Measurements from ENCODE around the gene COG5. TPM values are rescaled to one million over a fixed set of nuclear protein-coding genes. Genes with fewer than 3 reads are reported as not detected.

COG5 gene
- total and polyA plus RNA-seq, 2 of the 8 experiments (the other 6 are each of a cell fraction or from before 2014, with no cell fraction given), result 10.5 to 28.1 TPM

GRCh38 chr7:107269790-107270189 is 293.9 kb downstream of the COG5 start:
- Histone ChIP-seq H3K4me1 (replicated peaks in 1 of 4; ENCODE audit: control insufficient read depth in 3 of 4, insufficient read depth in 4 of 4, low read length in 3 of 4) (no peaks in the 10 kb centered on the region), H2BK12ac (ENCODE audit: low read depth, low read length) (no peak overlapping the region), H3K56ac (replicated peaks; ENCODE audit: insufficient read length, low read depth, low read length) (no peak overlapping the region), H2AFZ (ENCODE audit: low read length) (no peak overlapping the region), H2BK120ac (replicated peaks; ENCODE audit: low read depth, low read length) (no peak overlapping the region), H3K9ac (replicated peaks in 1 of 4; ENCODE audit: extremely low read depth in 1 of 4, low read depth in 3 of 4, low read length in 3 of 4) (no peak overlapping the region), H2AK5ac (ENCODE audit: low read depth, low read length) (no peak overlapping the region), H2BK15ac (ENCODE audit: low read length) (no peak overlapping the region), H3K14ac (ENCODE audit: insufficient read length) (no peak overlapping the region), H3K4ac (replicated peaks; ENCODE audit: insufficient read length, low read depth, low read length) (no peak overlapping the region), H3K23me2 (ENCODE audit: low read depth, low read length) (no peaks in the 10 kb centered on the region), H3K23ac (ENCODE audit: insufficient read length) (no peak overlapping the region), H3K36me3 (ENCODE audit: control insufficient read depth in 2 of 4, insufficient read depth in 4 of 4, low read length in 3 of 4) (no peaks in the 10 kb centered on the region), H3K4me3 (ENCODE audit: extremely low read depth in 1 of 4, insufficient read depth in 2 of 4, low read depth in 3 of 4, low read length in 4 of 4) (no peak overlapping the region), H3K79me1 (ENCODE audit: low read depth, low read length) (no peaks in the 10 kb centered on the region), H4K91ac (replicated peaks; ENCODE audit: insufficient read length, low read length) (no peak overlapping the region), H3K9me3 (ENCODE audit: insufficient read depth in 2 of 2, low read depth in 1 of 2, low read length in 1 of 2) (no peaks in the 10 kb centered on the region), H4K8ac (ENCODE audit: extremely low read depth, insufficient read depth, low read length) (no peak overlapping the region), H3K18ac (ENCODE audit: extremely low read depth, low read length) (no peak overlapping the region), H4K5ac (ENCODE audit: insufficient read length, low read depth, low read length) (no peak overlapping the region), H2BK5ac (ENCODE audit: low read depth, low read length) (no peak overlapping the region), H3K79me2 (ENCODE audit: control insufficient read depth in 1 of 2, insufficient read depth in 2 of 2, low read length in 2 of 2) (no peaks in the 10 kb centered on the region), H3K27me3 (replicated peaks in 1 of 4; ENCODE audit: control insufficient read depth in 3 of 4, extremely low read depth in 1 of 4, insufficient read depth in 3 of 4, low read length in 3 of 4) (no peaks in the 10 kb centered on the region), H2BK20ac (ENCODE audit: low read length) (no peak overlapping the region), H3K27ac (ENCODE audit: low read depth, low read length) (no peak overlapping the region), H4K20me1 (replicated peaks in 1 of 2; ENCODE audit: control insufficient read depth in 1 of 2, insufficient read depth in 2 of 2, low read length in 2 of 2) (no peaks in the 10 kb centered on the region), H3K4me2 (ENCODE audit: insufficient read depth in 1 of 2, low read depth in 2 of 2, low read length in 2 of 2) (no peak overlapping the region)
- ChIA-PET CTCF (ENCODE audit: partially characterized antibody) (no interaction called here), POLR2A (ENCODE audit: partially characterized antibody) (no interaction called here)
- no peak for DNase-seq (ENCODE audit: low read depth in 1 of 2, low spot score in 2 of 2)
- no peak for FAIRE-seq
- TF ChIP-seq TAF7 (optimal IDR thresholded peaks at IDR 0.05; ENCODE audit: borderline replicate concordance, low read depth, low read length) (no peak), GTF2F1 (IDR thresholded peaks at IDR 0.05; ENCODE audit: borderline replicate concordance, low read depth, low read length) (no peak), RNF2 (IDR thresholded peaks at IDR 0.05; ENCODE audit: borderline replicate concordance, low read depth, low read length, missing control alignments, poor library complexity, severe bottlenecking) (no peak)
- WGBS, 2 experiments (ENCODE audit: extremely low coverage in 1 of 2, insufficient coverage in 1 of 2, insufficient read length in 1 of 2, insufficient replicate concordance in 2 of 2, low coverage in 1 of 2, low lambda C conversion rate in 2 of 2, missing lambda C conversion rate in 1 of 2), result 93% methylated on average over 3 of the region's 3 CpGs; no CpG with 5 or more reads in 1 of the 2 experiments
